GM12892 (cell line): ENCODE measurements around the gene CD52.

ENCODE experiments used
- POLR2A ChIP-seq: IDR thresholded peaks from 2 replicates; pipeline ENCODE4 v1.6.1; 2011; ENCODE audit warnings: low read depth, low read length, control low read depth
- POLR2AphosphoS5 ChIP-seq: IDR thresholded peaks from 2 replicates; pipeline ENCODE4 v1.6.1; 2011; ENCODE audit warnings: low read depth, low read length, control low read depth
- TAF1 ChIP-seq: IDR thresholded peaks from 2 replicates; pipeline ENCODE4 v1.6.1; 2011; ENCODE audit warnings: low read depth, mild to moderate bottlenecking, control low read depth, low read length, borderline replicate concordance

DNA sequence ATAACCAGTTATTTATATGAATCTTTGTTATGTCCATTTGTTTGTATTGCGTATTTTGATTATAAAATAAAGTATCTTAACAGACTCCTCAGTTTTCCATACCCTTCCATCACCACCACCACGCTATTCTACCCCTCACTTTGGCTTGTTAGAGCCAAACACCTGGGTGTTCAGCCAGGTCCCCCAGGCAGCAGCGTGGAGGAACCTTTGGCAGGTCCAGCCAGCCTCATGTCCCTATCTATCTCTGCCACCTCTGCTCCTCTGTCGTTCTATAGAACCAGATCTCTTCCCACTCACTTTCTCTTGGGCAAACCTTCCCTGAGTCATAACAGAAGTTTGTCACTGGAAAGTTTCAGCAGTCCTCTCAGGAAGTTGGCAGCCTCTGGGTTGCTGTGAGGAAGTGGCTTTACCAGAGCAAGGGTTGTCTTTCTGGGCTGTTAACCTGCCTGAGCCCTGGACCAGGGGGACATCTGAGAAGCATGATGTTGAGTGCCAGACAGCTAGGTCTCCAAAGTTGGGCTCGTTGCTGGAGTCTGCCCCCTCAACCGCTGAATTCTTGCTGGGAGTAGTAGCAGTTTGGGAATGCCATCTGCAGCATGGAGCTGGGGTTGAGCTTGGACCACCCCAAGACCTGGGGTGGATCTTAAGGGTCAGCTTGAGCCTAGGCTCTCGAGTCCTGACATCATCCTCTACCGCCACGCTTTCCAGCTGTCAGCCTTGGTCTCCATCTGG is 38.9 kb upstream of the CD52 start:
- TF ChIP-seq POLR2A (no peak), TAF1 (no peak), POLR2AphosphoS5 (peak; percentile 4; the same call in 1 of the 2 replicates)
